Pancreas (tissue), 10 donors: ENCODE measurements around the gene IMMT. TPM values are rescaled to one million over a fixed set of nuclear protein-coding genes. Genes with fewer than 3 reads are reported as not detected.

Experiments
- ATAC-seq, 4 donors: fragments of 200-7000 bp; cut with Tn5 transposase; one replicate each; pipeline versions ENCODE4 v1.8.0 to v1.9.1; 2020; ENCODE audit warnings: mild to moderate bottlenecking in 4 of 4, moderate library complexity in 4 of 4
- DNase-seq, 6 donors: peaks; one replicate each; pipeline ENCODE4 v3.0.0-alpha.2; 2020
- FAIRE-seq: peaks from 2 replicates; lab custom pipeline; 2012; peaks lifted over from hg19 to GRCh38; lab: Jason Lieb, UNC
- H3K27ac ChIP-seq, 4 donors: fragments of 200-600 bp; sonication (generic); 1 replicate in 3 of 4; 2 replicates in 1 of 4; pipeline versions ENCODE4 v1.5.0 to v1.8.0; 2020
- H3K27me3 ChIP-seq, 4 donors: fragments of 200-600 bp; one replicate each; pipeline ENCODE4 v1.8.0; 2021
- H3K36me3 ChIP-seq, 3 donors: fragments of 200-600 bp; sonication (generic) in 1 of 3; one replicate each; pipeline versions ENCODE4 v1.5.0 to v1.8.0; 2020 to 2021
- H3K4me1 ChIP-seq, 3 donors: fragments of 200-600 bp; one replicate each; pipeline ENCODE4 v1.8.0; 2021
- H3K4me3 ChIP-seq, 4 donors: fragments of 200-600 bp; sonication (generic) in 2 of 4; one replicate each; pipeline versions ENCODE4 v1.5.0 to v1.8.0; 2020 to 2021
- H3K9me3 ChIP-seq, 4 donors: fragments of 200-600 bp; one replicate each; pipeline ENCODE4 v1.8.0; 2021
- CTCF ChIP-seq, 4 donors: fragments of 200-600 bp; sonication (generic) in 3 of 4; IDR thresholded peaks; one replicate each; pipeline versions ENCODE4 v1.5.0 to v1.8.0; 2021; ENCODE audit warnings: antibody characterized with exemption in 4 of 4
- WGBS, 2 donors: extraction: QIAGEN DNeasy Blood & Tissue Kit; methylation state at CpG; one replicate each; pipeline ENCODE4 v1.1.7; 2013; 5-methylcytosine and 5-hydroxymethylcytosine counted together
- intact Hi-C, 3 donors: fragments of 100-400 bp; cut with DNase I; formaldehyde crosslinking; loops; one replicate each; pipeline versions ENCODE4 v1.11.1 to v1.14.2; 2022
- polyA plus RNA-seq, 2 donors: library from polyadenylated mRNA; stranded (reverse); fragments of 200-250 nt; gene quantifications; one replicate each; pipeline ENCODE4 v1.2.3, GENCODE V29; 2013
- total RNA-seq, 6 donors: library from RNA; stranded (reverse); fragmentation: NEBNext Ultra II Directional in 4 of 6; extraction: Animal tissue kit (Norgen Biotek cat#: 25700) in 4 of 6; gene quantifications; one replicate each; pipeline versions ENCODE4 v1.2.1 to v1.2.4, GENCODE V29; 2021 to 2023
- donor health status: healthy with polysubstance abuse.
- donor health status: DM: no; HTN: no; CAD: no; lungs with moderate emphysema.
- donor health status: DM: no; HTN: no; CAD: no.
- donor health status: control.
- donor health status: control.
- donor health status: Bipolar disorder and iron deficiency.
- donor health status: DM: yes; HTN: yes; CAD: no.
- donor health status: DM: no; HTN: no; CAD: no.
- donor health status: DM: no; HTN: no; CAD: no.
- donor health status: DM: yes; HTN: yes; CAD: no.

IMMT gene
- total and polyA plus RNA-seq, 8 donors = 18.1 to 44.5 (median 37.7) TPM

- Histone ChIP-seq H3K27ac (peak within 1 kb of the TSS; percentile 62 to 88 (median 75)), H3K4me1 (peaks cover 3 to 25% (median 13%) of the 10 kb centered on the region in 3 donors), H3K4me3 (peak within 1 kb of the TSS; percentile 72 to 78 (median 74)), H3K27me3 (no peaks in the 10 kb centered on the region), H3K9me3 (no peaks in the 10 kb centered on the region), H3K36me3 (peaks cover 0 to 28% (median 0%) of the 10 kb centered on the region in 3 donors)
- DNase-seq (peak; percentile 89 to 97 (median 92)), FAIRE-seq (peak; percentile 86), ATAC-seq (peak; percentile 94 to 98 (median 95))
- WGBS, 2 donors = 0% methylated on average over 44 of the region's 44 CpGs
- intact Hi-C loops = no loop called here
- no peak for TF ChIP-seq CTCF (IDR thresholded peaks at IDR 0.05)
Measured at GRCh38 chr2:86105969-86106945, 89.0 kb downstream of the IMMT start, which contains the start of gene PTCD3. TSS of gene PTCD3 (plus strand) at chr2:86106235. CDS start at chr2:86106248, 13 bp downstream.

- 0 to 1% methylated on average over 38 of the region's 38 CpGs for WGBS, 2 donors
- FAIRE-seq = no peak
- H3K4me3 ChIP-seq = peak within 1 kb of the TSS; percentile 72 to 78 (median 74)
- intact Hi-C loops = no loop called here
- no peaks in the 10 kb centered on the region for H3K27me3 ChIP-seq
- DNase-seq = peak; percentile 82 to 92 (median 87)
- no peaks in the 10 kb centered on the region for H3K9me3 ChIP-seq
- H3K36me3 ChIP-seq = peaks cover 0 to 19% (median 0%) of the 10 kb centered on the region in 3 donors
- peaks cover 3 to 25% (median 13%) of the 10 kb centered on the region in 3 donors for H3K4me1 ChIP-seq
- peak within 1 kb of the TSS; percentile 62 to 88 (median 75) for H3K27ac ChIP-seq
- peak; percentile 94 to 98 (median 94) for ATAC-seq
- no peak for TF ChIP-seq CTCF (IDR thresholded peaks at IDR 0.05)
Measured at GRCh38 chr2:86105252-86105968, 89.9 kb downstream of the IMMT start, which contains the start of gene POLR1A. TSS of gene POLR1A (minus strand) at chr2:86105886. CDS start at chr2:86105776, 110 bp downstream.

- no peak for DNase-seq
- no peak for TF ChIP-seq CTCF (IDR thresholded peaks at IDR 0.05)
- H3K4me3 ChIP-seq = no peak overlapping the region
- H3K36me3 ChIP-seq = peaks cover 0 to 15% (median 0%) of the 10 kb centered on the region in 3 donors
- no peaks in the 10 kb centered on the region for H3K9me3 ChIP-seq
- H3K27me3 ChIP-seq = no peaks in the 10 kb centered on the region
- peaks cover 3 to 17% (median 11%) of the 10 kb centered on the region in 3 donors for H3K4me1 ChIP-seq
- intact Hi-C loops = no loop called here
- no peak for ATAC-seq
- FAIRE-seq = no peak
- H3K27ac ChIP-seq = no peak overlapping the region
Measured at GRCh38 chr2:86102157-86102556, 93.1 kb downstream of the IMMT start.

GRCh38 chr2:86097913-86098312 is 97.3 kb downstream of the IMMT start:
- intact Hi-C loops = no loop called here

More at GRCh38 chr2:86097913-86098312, 97.3 kb downstream of the IMMT start:
- H3K27me3 ChIP-seq = no peaks in the 10 kb centered on the region
- peaks cover 0 to 4% (median 0%) of the 10 kb centered on the region in 3 donors for H3K4me1 ChIP-seq
- ATAC-seq (no peak), FAIRE-seq (no peak), DNase-seq (no peak)
- WGBS, 2 donors = 88 to 95% methylated on average over 1 of the region's 1 CpG
- H3K36me3 ChIP-seq = peaks cover 0 to 21% (median 0%) of the 10 kb centered on the region in 3 donors
- TF ChIP-seq CTCF (IDR thresholded peaks at IDR 0.05) = no peak
- H3K27ac ChIP-seq = no peak overlapping the region
- no peak overlapping the region for H3K4me3 ChIP-seq
- H3K9me3 ChIP-seq = no peaks in the 10 kb centered on the region
